ENCODE data around the gene STIP1. TPM values are rescaled to one million over a fixed set of nuclear protein-coding genes. Genes with fewer than 3 reads are reported as not detected.
A peak's percentile ranks its signal among the peaks of the same experiment; 100 is the strongest.
"Not testable (repeated sequence)": the region's sequence is repeated elsewhere in the genome, so short reads cannot be mapped to it uniquely, and the experiment has no call there.

STIP1 gene
- total and polyA plus RNA-seq, 7 donors: 124 to 207 (median 171) TPM

DNA sequence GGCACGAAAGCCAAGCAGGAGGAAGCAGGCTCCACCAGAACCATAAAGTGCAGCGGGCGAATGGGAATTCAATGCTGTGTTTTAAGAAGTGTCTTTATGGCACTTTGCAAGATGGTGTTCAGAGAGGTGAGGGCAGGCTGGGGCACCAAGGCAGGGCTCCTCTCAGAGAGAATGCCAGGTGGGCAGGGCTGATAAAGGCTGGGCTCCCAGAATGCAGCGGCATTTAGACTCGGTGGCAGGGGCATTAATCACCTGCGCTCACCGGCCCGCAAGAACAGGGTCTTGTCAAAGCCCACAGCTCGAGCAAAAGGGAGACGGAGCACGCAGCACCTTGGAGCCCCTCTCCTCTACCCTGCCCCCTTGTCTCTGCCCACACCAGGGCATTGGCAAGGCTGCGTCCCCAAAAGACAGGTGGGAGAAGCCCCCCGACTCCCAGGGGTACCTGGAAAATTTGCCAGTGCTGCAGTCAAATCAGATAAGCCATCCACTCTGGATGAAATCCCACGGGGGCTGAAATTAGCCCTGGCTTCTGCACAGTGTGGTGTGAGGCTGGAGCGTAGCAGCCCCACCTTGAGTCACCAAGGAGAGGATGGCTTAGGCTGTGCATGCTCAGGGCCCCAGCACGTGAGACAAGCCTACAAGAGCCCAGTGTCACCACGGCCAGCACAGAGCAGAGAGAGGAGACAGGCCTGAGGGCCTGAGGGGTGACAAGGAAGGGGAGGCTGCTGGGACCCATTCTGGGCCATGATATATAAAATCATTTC is 28.2 kb upstream of the STIP1 start:
- 74 to 83% (median 82%) methylated on average over 17 of the region's 17 CpGs for WGBS, 3 donors
- no peaks in the 10 kb centered on the region for H3K9me3 ChIP-seq
- DNase-seq: no peak
- H3K27me3 ChIP-seq (ENCODE audit: insufficient read depth in 3 of 3, low read length in 2 of 3): no peaks in the 10 kb centered on the region
- no peaks in the 10 kb centered on the region for H3K36me3 ChIP-seq (ENCODE audit: insufficient read depth in 1 of 2, low read depth in 1 of 2)
- peak overlapping the region; percentile 23 for H3K27ac ChIP-seq
- intact Hi-C loops (cut with DNase I): loop anchor here (10.0 kb wide), 2 partner anchors 323 to 393 kb away; partner anchors contain the start of genes MARK2 (in 1 of the 2) and ZFTA (in 1 of the 2)
- peak in 2 of 4 donors; percentile 29 to 37 for ATAC-seq
- H3K4me3 ChIP-seq: no peak overlapping the region
- TF ChIP-seq, protein P1, sequence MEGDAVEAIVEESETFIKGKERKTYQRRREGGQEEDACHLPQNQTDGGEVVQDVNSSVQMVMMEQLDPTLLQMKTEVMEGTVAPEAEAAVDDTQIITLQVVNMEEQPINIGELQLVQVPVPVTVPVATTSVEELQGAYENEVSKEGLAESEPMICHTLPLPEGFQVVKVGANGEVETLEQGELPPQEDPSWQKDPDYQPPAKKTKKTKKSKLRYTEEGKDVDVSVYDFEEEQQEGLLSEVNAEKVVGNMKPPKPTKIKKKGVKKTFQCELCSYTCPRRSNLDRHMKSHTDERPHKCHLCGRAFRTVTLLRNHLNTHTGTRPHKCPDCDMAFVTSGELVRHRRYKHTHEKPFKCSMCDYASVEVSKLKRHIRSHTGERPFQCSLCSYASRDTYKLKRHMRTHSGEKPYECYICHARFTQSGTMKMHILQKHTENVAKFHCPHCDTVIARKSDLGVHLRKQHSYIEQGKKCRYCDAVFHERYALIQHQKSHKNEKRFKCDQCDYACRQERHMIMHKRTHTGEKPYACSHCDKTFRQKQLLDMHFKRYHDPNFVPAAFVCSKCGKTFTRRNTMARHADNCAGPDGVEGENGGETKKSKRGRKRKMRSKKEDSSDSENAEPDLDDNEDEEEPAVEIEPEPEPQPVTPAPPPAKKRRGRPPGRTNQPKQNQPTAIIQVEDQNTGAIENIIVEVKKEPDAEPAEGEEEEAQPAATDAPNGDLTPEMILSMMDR (IDR thresholded peaks at IDR 0.05): no peak
- peaks cover 36% of the 10 kb centered on the region for H3K4me1 ChIP-seq

DNA sequence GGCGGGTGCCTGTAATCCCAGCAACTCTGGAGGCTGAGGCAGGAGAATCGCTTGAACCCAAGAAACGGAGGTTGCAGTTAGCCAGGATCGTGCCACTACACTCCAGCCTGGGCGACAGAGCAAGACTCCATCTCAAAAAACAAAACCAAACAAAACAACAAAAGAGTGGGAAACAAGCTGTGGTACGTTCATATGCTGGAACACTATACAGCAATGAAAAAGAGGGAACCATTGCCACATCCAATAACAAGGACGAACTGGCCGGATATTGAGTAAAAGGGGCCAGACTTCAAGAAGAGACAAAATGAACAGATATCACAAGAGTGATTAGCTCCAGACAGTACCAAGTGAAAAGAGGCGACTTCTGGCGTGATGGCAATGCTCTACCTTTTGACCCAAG is 24.9 kb upstream of the STIP1 start:
- TF ChIP-seq, protein P1 (IDR thresholded peaks at IDR 0.05): no peak
- Histone ChIP-seq H3K27me3 (ENCODE audit: insufficient read depth in 3 of 3, low read length in 2 of 3) (no peaks in the 10 kb centered on the region), H3K4me3 (no peak overlapping the region), H3K9me3 (no peaks in the 10 kb centered on the region), H3K36me3 (ENCODE audit: insufficient read depth in 1 of 2, low read depth in 1 of 2) (peaks cover 0 to 3% of the 10 kb centered on the region in 2 donors), H3K4me1 (peaks cover 40% of the 10 kb centered on the region), H3K27ac (no peak overlapping the region)
- intact Hi-C loops (cut with DNase I): no loop called here
- DNase-seq: no peak
- 94 to 98% (median 97%) methylated on average over 10 of the region's 10 CpGs for WGBS, 3 donors
- no peak for ATAC-seq

DNA sequence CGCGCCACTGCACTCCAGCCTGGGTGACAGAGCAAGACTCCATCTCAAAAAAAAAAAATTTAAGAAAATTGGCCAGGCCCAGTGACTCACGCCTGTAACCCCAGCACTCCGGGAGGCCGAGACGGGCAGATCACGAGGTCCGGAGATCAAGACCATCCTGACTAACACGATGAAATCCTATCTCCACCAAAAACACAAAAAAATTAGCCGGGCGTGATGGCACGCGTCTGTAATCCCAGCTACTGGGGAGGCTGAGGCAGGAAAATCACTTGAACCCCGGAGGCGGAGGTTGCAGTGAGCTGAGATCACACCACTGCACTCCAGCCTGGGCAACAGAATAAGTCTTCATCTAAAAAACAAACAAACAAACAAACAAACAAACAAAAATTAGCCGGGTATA is 23.2 kb upstream of the STIP1 start:
- DNase-seq; H3K4me3 ChIP-seq; intact Hi-C loops (cut with DNase I); H3K36me3 ChIP-seq (ENCODE audit: insufficient read depth in 1 of 2, low read depth in 1 of 2); ATAC-seq; H3K9me3 ChIP-seq; H3K27me3 ChIP-seq (ENCODE audit: insufficient read depth in 3 of 3, low read length in 2 of 3): not testable (repeated sequence)
- WGBS, 3 donors: 86 to 92% (median 88%) methylated on average over 16 of the region's 16 CpGs
- Histone ChIP-seq H3K27ac (peak overlapping the region; percentile 98), H3K4me1 (peaks cover 23% of the 10 kb centered on the region)

DNA sequence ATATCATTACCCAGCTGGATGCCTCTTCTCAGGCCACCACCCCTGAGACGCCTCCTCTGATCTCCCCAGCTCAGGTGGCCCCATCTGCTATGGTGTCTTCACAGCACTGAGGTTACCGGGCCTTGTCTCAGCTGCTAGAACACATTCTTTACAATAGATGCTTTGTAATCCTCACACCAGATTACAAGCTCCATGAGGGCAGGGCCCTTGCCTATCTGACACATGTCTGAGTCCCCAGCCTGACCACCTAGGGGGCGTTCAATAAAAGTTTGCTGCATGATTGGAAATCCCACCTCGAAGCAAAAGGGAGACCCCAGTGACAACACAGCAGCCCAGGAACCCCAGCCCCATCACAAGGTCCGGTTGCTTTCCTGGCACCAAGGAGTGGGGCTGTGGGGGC is 22.0 kb upstream of the STIP1 start:
- no peaks in the 10 kb centered on the region for H3K27me3 ChIP-seq (ENCODE audit: insufficient read depth in 3 of 3, low read length in 2 of 3)
- H3K27ac ChIP-seq: peak overlapping the region; percentile 98
- no peaks in the 10 kb centered on the region for H3K9me3 ChIP-seq
- DNase-seq (no peak), ATAC-seq (no peak)
- 57 to 63% (median 60%) methylated on average over 5 of the region's 5 CpGs for WGBS, 3 donors
- intact Hi-C loops (cut with DNase I): no loop called here
- peaks cover 0 to 3% of the 10 kb centered on the region in 2 donors for H3K36me3 ChIP-seq (ENCODE audit: insufficient read depth in 1 of 2, low read depth in 1 of 2)
- TF ChIP-seq, protein P1 (IDR thresholded peaks at IDR 0.05): no peak
- H3K4me3 ChIP-seq: peak overlapping the region; percentile 87
- peaks cover 14% of the 10 kb centered on the region for H3K4me1 ChIP-seq

DNA sequence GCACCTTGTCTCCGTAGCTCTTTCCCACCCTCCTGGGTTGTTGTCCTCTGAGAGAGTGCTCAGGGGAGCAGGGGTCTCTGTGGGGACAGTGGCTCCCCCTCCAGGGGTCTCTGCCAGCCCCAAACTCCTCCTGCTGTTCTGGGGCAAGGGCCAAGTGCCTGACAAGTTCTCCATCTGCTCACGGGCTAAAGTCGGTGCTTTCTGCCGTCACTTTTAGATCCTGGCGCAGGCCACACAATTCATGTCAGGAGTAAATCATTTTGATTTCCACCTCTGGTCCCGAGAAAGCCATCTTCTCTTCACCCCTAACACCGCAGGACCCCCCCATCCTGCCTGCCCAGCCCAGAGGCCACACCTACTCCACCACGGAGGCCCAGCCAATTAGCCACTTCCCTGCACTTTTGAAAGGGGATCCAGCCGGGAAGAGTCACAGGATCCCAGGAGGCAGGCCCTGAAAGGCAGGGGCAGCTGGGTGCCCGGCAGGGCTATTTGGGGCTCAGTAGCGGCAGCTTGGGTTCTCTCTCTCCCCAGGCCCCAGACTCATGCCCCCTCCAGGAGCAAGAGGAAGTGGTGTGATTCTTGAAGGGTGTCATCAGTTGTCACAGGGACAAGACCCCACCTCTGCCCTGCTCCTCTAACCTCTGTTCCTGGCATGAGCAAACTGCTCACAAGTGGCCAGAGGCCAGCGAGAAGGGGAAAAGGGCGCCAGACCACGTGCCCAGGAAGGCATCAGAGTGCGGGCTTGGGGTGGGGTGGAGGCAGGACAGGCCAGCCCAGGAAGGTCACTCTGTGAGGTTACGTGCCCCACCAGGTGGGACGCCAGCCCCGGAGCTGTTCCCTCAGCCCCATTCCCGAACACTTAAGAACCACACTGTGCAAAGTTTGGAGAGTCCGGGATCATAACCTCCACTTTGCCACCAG is 21.3 kb upstream of the STIP1 start:
- WGBS, 3 donors: 17 to 19% (median 18%) methylated on average over 19 to 20 of the region's 20 CpGs
- peak; percentile 77 to 84 (median 78) for ATAC-seq
- no peaks in the 10 kb centered on the region for H3K27me3 ChIP-seq (ENCODE audit: insufficient read depth in 3 of 3, low read length in 2 of 3)
- intact Hi-C loops (cut with DNase I): no loop called here
- peaks cover 14% of the 10 kb centered on the region for H3K4me1 ChIP-seq
- DNase-seq: peak; percentile 69 to 89
- peaks cover 0 to 3% of the 10 kb centered on the region in 2 donors for H3K36me3 ChIP-seq (ENCODE audit: insufficient read depth in 1 of 2, low read depth in 1 of 2)
- TF ChIP-seq, protein P1 (IDR thresholded peaks at IDR 0.05): no peak
- no peaks in the 10 kb centered on the region for H3K9me3 ChIP-seq
- H3K27ac ChIP-seq: peak overlapping the region; percentile 98
- H3K4me3 ChIP-seq: peak overlapping the region; percentile 87

Data from psoas muscle (tissue), 8 donors.